ENCODE results near the gene MUC20.
"Not testable (repeated sequence)": the region's sequence is repeated elsewhere in the genome, so short reads cannot be mapped to it uniquely, and the experiment has no call there.

MUC20 gene

GRCh38 chr3:195720831-195721506 lies at the start of gene MUC20:
TSS of gene MUC20 (plus strand) at chr3:195720978. CDS start at chr3:195721008, 30 bp downstream.
- H3K27ac ChIP-seq, result not testable (repeated sequence)

GRCh38 chr3:195671283-195671682 lies 49.5 kb upstream of the MUC20 start:
- H3K27ac ChIP-seq, result not testable (repeated sequence)

GRCh38 chr3:195673711-195674110 lies 47.1 kb upstream of the MUC20 start:
- not testable (repeated sequence) for H3K27ac ChIP-seq

- not testable (repeated sequence) for H3K27ac ChIP-seq
Measured at GRCh38 chr3:195678391-195679015, 42.3 kb upstream of the MUC20 start.

- not testable (repeated sequence) for H3K27ac ChIP-seq
Measured at GRCh38 chr3:195680690-195681089, 40.1 kb upstream of the MUC20 start.

GRCh38 chr3:195681458-195682103 lies 39.2 kb upstream of the MUC20 start:
- not testable (repeated sequence) for H3K27ac ChIP-seq

GRCh38 chr3:195682104-195682742 lies 38.6 kb upstream of the MUC20 start:
- H3K27ac ChIP-seq, result not testable (repeated sequence)

GRCh38 chr3:195683722-195684526 lies 36.9 kb upstream of the MUC20 start:
- not testable (repeated sequence) for H3K27ac ChIP-seq

GRCh38 chr3:195684527-195685257 lies 36.1 kb upstream of the MUC20 start:
- H3K27ac ChIP-seq, result not testable (repeated sequence)

GRCh38 chr3:195686537-195687208 lies 34.1 kb upstream of the MUC20 start:
- not testable (repeated sequence) for H3K27ac ChIP-seq

GRCh38 chr3:195687209-195687760 lies 33.5 kb upstream of the MUC20 start:
- not testable (repeated sequence) for H3K27ac ChIP-seq

- H3K27ac ChIP-seq, result not testable (repeated sequence)
Measured at GRCh38 chr3:195688471-195689183, 32.2 kb upstream of the MUC20 start.

GRCh38 chr3:195689184-195690070 lies 31.4 kb upstream of the MUC20 start:
- not testable (repeated sequence) for H3K27ac ChIP-seq
